IMR-90 (cell line): ENCODE data around the gene ZNF580. TPM values are rescaled to one million over a fixed set of nuclear protein-coding genes. Genes with fewer than 3 reads are reported as not detected.
A peak's percentile ranks its signal among the peaks of the same experiment; 100 is the strongest.

Source experiments
- ATAC-seq: fragments of 200-7000 bp; cut with Tn5 transposase; 2 replicates; pipeline ENCODE4 v1.9.1; 2020; ENCODE audit warnings: low read depth, mild to moderate bottlenecking, moderate library complexity
- BruUV-seq: library from RNA; stranded (reverse); fragments of 400-500 nt; replicated peaks from 2 replicates; lab custom pipeline; 2021; lab: Mats Ljungman, UMichigan
- CTCF ChIA-PET: fragments of 300-600 bp; formaldehyde crosslinking; extraction: SDS; loops from one replicate; lab custom pipeline; 2021; ENCODE audit warnings: antibody characterized with exemption; lab: Yijun Ruan, JAX
- POLR2A ChIA-PET: fragments of 300-600 bp; sonication (Branson Sonifier 250); formaldehyde crosslinking; loops from one replicate; lab custom pipeline; 2022; ENCODE audit warnings: antibody characterized with exemption; ENCODE audit not compliant: unreplicated experiment; lab: Charles Lee
- DNase-seq: peaks from one replicate; pipeline ENCODE4 v3.0.0; 2013
- H2AFZ ChIP-seq: replicated peaks from 2 replicates; pipeline ENCODE3; 2013; ENCODE audit warnings: low read length, mild to moderate bottlenecking; ENCODE audit not compliant: poor library complexity
- H2AK5ac ChIP-seq: 2 replicates; pipeline ENCODE4 v1.6.1; 2013; ENCODE audit warnings: low read depth, low read length, inconsistent platforms
- H2AK9ac ChIP-seq: replicated peaks from 2 replicates; pipeline ENCODE3; 2013; ENCODE audit warnings: mild to moderate bottlenecking, low read depth, low read length, moderate library complexity; ENCODE audit not compliant: poor library complexity
- H2BK120ac ChIP-seq: 2 replicates; pipeline ENCODE4 v1.6.1; 2013; ENCODE audit warnings: low read depth, low read length, inconsistent platforms
- H2BK15ac ChIP-seq: 3 replicates; pipeline ENCODE4 v1.6.1; 2013; ENCODE audit warnings: low read depth, low read length, inconsistent platforms
- H2BK20ac ChIP-seq: 2 replicates; pipeline ENCODE4 v1.6.1; 2013; ENCODE audit warnings: low read depth, mild to moderate bottlenecking, inconsistent platforms, low read length, moderate library complexity
- H2BK5ac ChIP-seq: 2 replicates; pipeline ENCODE4 v1.6.1; 2013; ENCODE audit warnings: mild to moderate bottlenecking, low read depth, low read length, inconsistent platforms; ENCODE audit not compliant: poor library complexity, severe bottlenecking
- H3K14ac ChIP-seq: replicated peaks from 2 replicates; pipeline ENCODE4 v1.6.1; 2013; ENCODE audit warnings: low read depth, low read length, inconsistent platforms
- H3K18ac ChIP-seq: 2 replicates; pipeline ENCODE4 v1.6.1; 2013; ENCODE audit warnings: low read depth, low read length, control low read depth
- H3K23ac ChIP-seq: 2 replicates; pipeline ENCODE4 v1.6.1; 2013; ENCODE audit warnings: low read depth, low read length, inconsistent platforms
- H3K27ac ChIP-seq: 2 replicates; pipeline ENCODE4 v1.5.1; 2013; ENCODE audit warnings: mild to moderate bottlenecking, control low read depth, low read length; ENCODE audit not compliant: insufficient read depth
- H3K27me3 ChIP-seq: 2 replicates; pipeline ENCODE4 v1.6.1; 2013; ENCODE audit warnings: low read length; ENCODE audit not compliant: control insufficient read depth, insufficient read depth
- H3K36me3 ChIP-seq: 2 replicates; pipeline ENCODE4 v1.6.1; 2013; ENCODE audit warnings: low read length, mixed read lengths; ENCODE audit not compliant: control insufficient read depth, insufficient read depth
- H3K4ac ChIP-seq: 2 replicates; pipeline ENCODE4 v1.6.1; 2013; ENCODE audit warnings: low read depth, low read length, inconsistent platforms
- H3K4me1 ChIP-seq: 2 replicates; pipeline ENCODE4 v1.6.1; 2013; ENCODE audit warnings: low read length, mixed read lengths; ENCODE audit not compliant: control insufficient read depth, insufficient read depth
- H3K4me2 ChIP-seq: 2 replicates; pipeline ENCODE4 v1.6.1; 2013; ENCODE audit warnings: low read depth, mild to moderate bottlenecking, control low read depth, low read length, moderate library complexity
- H3K4me3 ChIP-seq: 2 replicates; pipeline ENCODE4 v1.5.1; 2013; ENCODE audit warnings: low read depth, mild to moderate bottlenecking, control low read depth, low read length, moderate library complexity; ENCODE audit not compliant: insufficient read depth
- H3K56ac ChIP-seq: 2 replicates; pipeline ENCODE4 v1.6.1; 2013; ENCODE audit warnings: low read length, inconsistent platforms; ENCODE audit not compliant: insufficient read depth; ENCODE audit errors: extremely low read depth
- H3K79me1 ChIP-seq, 2 experiments: 2 replicates each; pipeline ENCODE4 v1.6.1; 2013; ENCODE audit warnings: low read length in 2 of 2, inconsistent platforms in 1 of 2, low read depth in 1 of 2
- H3K9ac ChIP-seq: 2 replicates; pipeline ENCODE4 v1.6.1; 2013; ENCODE audit warnings: low read depth, low read length, control low read depth
- H3K9me1 ChIP-seq: 2 replicates; pipeline ENCODE4 v1.6.1; 2013; ENCODE audit warnings: low read length, inconsistent platforms; ENCODE audit not compliant: insufficient read depth
- H3K9me3 ChIP-seq: 2 replicates; pipeline ENCODE4 v1.6.1; 2013; ENCODE audit warnings: low read length; ENCODE audit not compliant: control insufficient read depth, insufficient read depth
- H4K20me1 ChIP-seq: 2 replicates; pipeline ENCODE4 v1.6.1; 2013; ENCODE audit warnings: low read length, inconsistent platforms; ENCODE audit not compliant: insufficient read depth
- H4K5ac ChIP-seq: 2 replicates; pipeline ENCODE4 v1.6.1; 2013; ENCODE audit warnings: mild to moderate bottlenecking, low read depth, low read length, control low read depth
- H4K8ac ChIP-seq, 2 experiments: 2 replicates each; pipeline ENCODE4 v1.6.1; 2013; ENCODE audit warnings: low read depth in 2 of 2, low read length in 2 of 2, control low read depth in 1 of 2, inconsistent platforms in 1 of 2
- H4K91ac ChIP-seq: 2 replicates; pipeline ENCODE4 v1.6.1; 2013; ENCODE audit warnings: low read depth, low read length, inconsistent platforms; ENCODE audit not compliant: insufficient read depth
- MAZ ChIP-seq: IDR thresholded peaks from 2 replicates; pipeline ENCODE4 v1.6.1; 2012; ENCODE audit warnings: low read depth, mild to moderate bottlenecking, low read length, improper control_type of control experiment, moderate library complexity, borderline replicate concordance
- RCOR1 ChIP-seq: IDR thresholded peaks from 2 replicates; pipeline ENCODE4 v1.6.1; 2012; ENCODE audit warnings: mild to moderate bottlenecking, low read length, improper control_type of control experiment; ENCODE audit not compliant: insufficient replicate concordance
- RFX5 ChIP-seq: IDR thresholded peaks from 2 replicates; pipeline ENCODE4 v1.8.0; 2012; ENCODE audit warnings: low read depth, mild to moderate bottlenecking, low read length, moderate library complexity
- USF2 ChIP-seq: fragments of 150-350 bp; IDR thresholded peaks from 2 replicates; pipeline ENCODE4 v1.6.1; 2017; ENCODE audit warnings: mild to moderate bottlenecking, antibody characterized with exemption, low read length, low read depth
- WGBS, 2 experiments: methylation state at CpG; one replicate each; pipeline versions ENCODE4 v1.1.5 to v1.1.7; 2013; ENCODE audit warnings: missing lambda C conversion rate in 2 of 2; ENCODE audit not compliant: insufficient read length in 1 of 2; ENCODE audit errors: extremely low coverage in 2 of 2; 5-methylcytosine and 5-hydroxymethylcytosine counted together
- dilution Hi-C: fragments of 300-500 bp; cut with HindIII; formaldehyde crosslinking; loops from one replicate; pipeline ENCODE4 v1.14.3; 2018; ENCODE audit warnings: low sequenced_read_pairs; ENCODE audit not compliant: unreplicated experiment
- in situ Hi-C: fragments of 300-500 bp; cut with MboI; formaldehyde crosslinking; loops from 3 replicates; pipeline ENCODE4 v1.14.3; 2019; ENCODE audit warnings: low sequenced_read_pairs, inconsistent platforms, mixed read lengths
- intact Hi-C: fragments of 100-400 bp; cut with micrococcal nuclease; formaldehyde crosslinking; loops from 2 replicates; pipeline ENCODE4 v1.10.0; 2022
- polyA plus RNA-seq, 3 experiments: library from polyadenylated mRNA; depleted of rRNA; stranded (reverse); fragments of >200 nt; gene quantifications; 2 replicates each; pipeline ENCODE4 v1.2.3, GENCODE V29; 2012; ENCODE audit warnings: low replicate concordance in 1 of 3
- total RNA-seq: library from RNA; depleted of rRNA; stranded (reverse); fragments of >200 nt; gene quantifications from 2 replicates; pipeline ENCODE4 v1.2.3, GENCODE V29; 2012

ZNF580 gene
- total and polyA plus RNA-seq, 2 of the 4 experiments (the other 2 are of a cell fraction), result 1.4 to 36.9 TPM

- H3K9ac ChIP-seq, result no peak overlapping the region
- in situ Hi-C loops, result loop anchor here (25.0 kb wide), 2 partner anchors 1190 to 1515 kb away; partner anchors contain the start of genes CDC42EP5, CNOT3 and LENG9
- H3K14ac ChIP-seq, result no peak overlapping the region
- H3K4me3 ChIP-seq, result no peak overlapping the region
- H3K27ac ChIP-seq, result no peak overlapping the region
- H2AK5ac ChIP-seq, result no peak overlapping the region; the same call in 1 of the 2 replicates
- no peaks in the 10 kb centered on the region for H3K9me3 ChIP-seq
- no peaks in the 10 kb centered on the region for H3K27me3 ChIP-seq
- H3K4me1 ChIP-seq, result peaks cover 13% of the 10 kb centered on the region
- H3K4me2 ChIP-seq, result no peak overlapping the region
- no peak overlapping the region for H4K8ac ChIP-seq
- ATAC-seq (no peak), DNase-seq (no peak)
- H3K79me1 ChIP-seq, result peaks cover 8 to 19% of the 10 kb centered on the region in 2 experiments; a peak in 3 of 4 replicates
- H3K18ac ChIP-seq, result no peak overlapping the region
- H2BK120ac ChIP-seq, result no peak overlapping the region
- peak overlapping the region; percentile 61 for H2AK9ac ChIP-seq
- no peak overlapping the region for H4K5ac ChIP-seq
- H3K4ac ChIP-seq, result no peak overlapping the region
- H2BK15ac ChIP-seq, result no peak overlapping the region
- H3K56ac ChIP-seq, result no peak overlapping the region
- H4K20me1 ChIP-seq, result peaks cover 30% of the 10 kb centered on the region
- peak overlapping the region; percentile 15 for H2AFZ ChIP-seq
- intact Hi-C loops, result no loop called here
- TF ChIP-seq MAZ (no peak), USF2 (no peak), RCOR1 (no peak), RFX5 (no peak)
- WGBS, 2 experiments, result 71% methylated on average over 34 of the region's 71 CpGs; no CpG with 5 or more reads in 1 of the 2 experiments
- no peak overlapping the region for H3K23ac ChIP-seq
- H3K36me3 ChIP-seq, result peaks cover 8% of the 10 kb centered on the region
- no peak overlapping the region for H2BK5ac ChIP-seq
- no peak overlapping the region for H2BK20ac ChIP-seq
- no peak overlapping the region for H4K91ac ChIP-seq
- H3K9me1 ChIP-seq, result 0 out of 2 replicates have a peak, but pooled peaks cover 10% of the 10 kb centered on the region
- POLR2A ChIA-PET, result interaction anchor here (0.6 kb wide), 1 partner anchor 403 kb away, joined by 10 read pairs; no protein-coding TSS in a partner anchor
- no TSS peak for BruUV-seq
- CTCF ChIA-PET, result interaction anchor here (0.5 to 0.9 kb wide), 4 partner anchors 14 to 1516 kb away, joined by 3 to 4 read pairs (median 3); no protein-coding TSS in a partner anchor
- dilution Hi-C loops, result no loop called here
Measured at GRCh38 chr19:55652311-55653128, 11.7 kb downstream of the ZNF580 start.
